ENCODE results near the gene SCAMP1.

DNA sequence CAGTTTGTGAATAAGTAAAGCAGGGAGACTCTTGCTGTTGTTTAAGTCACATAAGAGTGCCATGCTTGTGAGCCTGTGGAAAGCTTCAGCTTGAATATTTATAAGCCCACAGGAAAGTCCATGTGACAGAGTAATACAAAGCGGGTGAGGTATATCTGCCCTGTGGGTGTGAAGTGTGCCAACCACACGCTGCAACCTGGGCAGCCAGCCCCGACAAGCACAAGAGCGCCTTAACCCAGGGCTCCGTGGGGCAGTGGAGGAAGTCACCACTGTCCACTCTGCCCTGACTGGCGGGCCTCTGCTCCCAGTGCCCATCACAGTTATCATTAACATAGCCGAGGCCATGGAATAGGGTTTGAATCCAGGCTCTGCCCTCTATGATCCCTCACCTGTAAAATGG is 132.2 kb downstream of the SCAMP1 start:
- TF ChIP-seq, protein P1, sequence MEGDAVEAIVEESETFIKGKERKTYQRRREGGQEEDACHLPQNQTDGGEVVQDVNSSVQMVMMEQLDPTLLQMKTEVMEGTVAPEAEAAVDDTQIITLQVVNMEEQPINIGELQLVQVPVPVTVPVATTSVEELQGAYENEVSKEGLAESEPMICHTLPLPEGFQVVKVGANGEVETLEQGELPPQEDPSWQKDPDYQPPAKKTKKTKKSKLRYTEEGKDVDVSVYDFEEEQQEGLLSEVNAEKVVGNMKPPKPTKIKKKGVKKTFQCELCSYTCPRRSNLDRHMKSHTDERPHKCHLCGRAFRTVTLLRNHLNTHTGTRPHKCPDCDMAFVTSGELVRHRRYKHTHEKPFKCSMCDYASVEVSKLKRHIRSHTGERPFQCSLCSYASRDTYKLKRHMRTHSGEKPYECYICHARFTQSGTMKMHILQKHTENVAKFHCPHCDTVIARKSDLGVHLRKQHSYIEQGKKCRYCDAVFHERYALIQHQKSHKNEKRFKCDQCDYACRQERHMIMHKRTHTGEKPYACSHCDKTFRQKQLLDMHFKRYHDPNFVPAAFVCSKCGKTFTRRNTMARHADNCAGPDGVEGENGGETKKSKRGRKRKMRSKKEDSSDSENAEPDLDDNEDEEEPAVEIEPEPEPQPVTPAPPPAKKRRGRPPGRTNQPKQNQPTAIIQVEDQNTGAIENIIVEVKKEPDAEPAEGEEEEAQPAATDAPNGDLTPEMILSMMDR (conservative IDR thresholded peaks at IDR 0.05; ENCODE audit: low read length), result no peak
- no peak for TF ChIP-seq EZH2phosphoT487 (IDR thresholded peaks at IDR 0.05; ENCODE audit: borderline replicate concordance, low read depth, low read length)

Measured in OCI-LY7 (cell line).